ENCODE data around the gene NPIPB6.
"Not testable (repeated sequence)": the region's sequence is repeated elsewhere in the genome, so short reads cannot be mapped to it uniquely, and the experiment has no call there.

NPIPB6 gene

GRCh38 chr16:28335678-28336077 lies 27.6 kb downstream of the NPIPB6 start:
- not testable (repeated sequence) for H3K27me3 ChIP-seq (ENCODE audit: insufficient read depth, poor library complexity, severe bottlenecking); H3K27ac ChIP-seq (replicated peaks); H3K4me3 ChIP-seq (replicated peaks; ENCODE audit: insufficient read depth, low read length); DNase-seq (ENCODE audit: low read depth in 1 of 2, low spot score in 1 of 2)

GRCh38 chr16:28332632-28333031 lies 30.7 kb downstream of the NPIPB6 start:
- H3K27ac ChIP-seq (replicated peaks); H3K4me3 ChIP-seq (replicated peaks; ENCODE audit: insufficient read depth, low read length); DNase-seq (ENCODE audit: low read depth in 1 of 2, low spot score in 1 of 2); H3K27me3 ChIP-seq (ENCODE audit: insufficient read depth, poor library complexity, severe bottlenecking): not testable (repeated sequence)

DNA sequence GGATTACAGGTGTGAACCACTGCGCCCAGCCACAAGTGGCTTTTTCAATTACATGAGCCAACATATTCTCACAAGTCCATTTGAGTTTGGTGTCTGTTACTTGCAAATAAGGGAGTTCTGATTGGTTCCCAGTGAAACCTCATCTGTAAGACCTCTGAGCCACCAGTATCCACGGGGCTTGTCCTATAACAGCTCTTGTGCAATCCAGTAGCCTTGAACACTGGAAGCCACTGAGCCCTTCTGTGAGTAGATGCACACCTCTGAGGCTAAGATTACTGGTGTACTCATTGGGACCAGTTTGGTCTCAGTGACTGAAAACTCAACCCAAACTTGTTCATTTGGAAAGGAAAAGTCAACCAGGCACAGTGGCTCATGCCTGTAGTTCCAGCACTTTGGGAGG lies 32.3 kb downstream of the NPIPB6 start:
- not testable (repeated sequence) for H3K4me3 ChIP-seq (replicated peaks; ENCODE audit: insufficient read depth, low read length); H3K27ac ChIP-seq (replicated peaks); H3K27me3 ChIP-seq (ENCODE audit: insufficient read depth, poor library complexity, severe bottlenecking); DNase-seq (ENCODE audit: low read depth in 1 of 2, low spot score in 1 of 2)

DNA sequence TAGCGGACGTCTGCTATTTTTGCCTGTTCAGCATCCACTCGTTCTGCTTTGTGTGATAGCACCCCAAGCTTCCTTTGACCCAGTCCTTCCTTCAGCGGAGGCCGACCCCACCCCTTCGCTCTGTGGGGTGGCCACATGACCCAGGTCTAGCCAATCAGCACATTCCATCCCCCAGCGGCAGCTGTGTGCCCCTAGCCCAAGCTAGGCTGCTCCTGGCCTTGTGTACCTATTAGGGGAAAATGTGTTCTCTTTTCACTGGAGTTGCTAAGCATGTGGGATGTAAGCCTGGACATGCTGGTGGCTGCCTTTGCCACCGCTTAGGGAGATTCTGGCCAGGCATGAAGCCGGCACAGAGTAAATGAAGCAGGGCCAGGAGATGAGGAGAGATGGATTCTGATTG lies 33.1 kb downstream of the NPIPB6 start:
- H3K27me3 ChIP-seq (ENCODE audit: insufficient read depth, poor library complexity, severe bottlenecking); H3K27ac ChIP-seq (replicated peaks); H3K4me3 ChIP-seq (replicated peaks; ENCODE audit: insufficient read depth, low read length); DNase-seq (ENCODE audit: low read depth in 1 of 2, low spot score in 1 of 2): not testable (repeated sequence)

GRCh38 chr16:28326881-28327610 lies 36.3 kb downstream of the NPIPB6 start:
- Histone ChIP-seq H3K27me3 (ENCODE audit: insufficient read depth, poor library complexity, severe bottlenecking) (no peaks in the 10 kb centered on the region), H3K27ac (replicated peaks) (no peak overlapping the region), H3K4me3 (replicated peaks; ENCODE audit: insufficient read depth, low read length) (no peak overlapping the region)
- DNase-seq (ENCODE audit: low read depth in 1 of 2, low spot score in 1 of 2): peak; percentile 22 to 67
- TF ChIP-seq, protein P1, sequence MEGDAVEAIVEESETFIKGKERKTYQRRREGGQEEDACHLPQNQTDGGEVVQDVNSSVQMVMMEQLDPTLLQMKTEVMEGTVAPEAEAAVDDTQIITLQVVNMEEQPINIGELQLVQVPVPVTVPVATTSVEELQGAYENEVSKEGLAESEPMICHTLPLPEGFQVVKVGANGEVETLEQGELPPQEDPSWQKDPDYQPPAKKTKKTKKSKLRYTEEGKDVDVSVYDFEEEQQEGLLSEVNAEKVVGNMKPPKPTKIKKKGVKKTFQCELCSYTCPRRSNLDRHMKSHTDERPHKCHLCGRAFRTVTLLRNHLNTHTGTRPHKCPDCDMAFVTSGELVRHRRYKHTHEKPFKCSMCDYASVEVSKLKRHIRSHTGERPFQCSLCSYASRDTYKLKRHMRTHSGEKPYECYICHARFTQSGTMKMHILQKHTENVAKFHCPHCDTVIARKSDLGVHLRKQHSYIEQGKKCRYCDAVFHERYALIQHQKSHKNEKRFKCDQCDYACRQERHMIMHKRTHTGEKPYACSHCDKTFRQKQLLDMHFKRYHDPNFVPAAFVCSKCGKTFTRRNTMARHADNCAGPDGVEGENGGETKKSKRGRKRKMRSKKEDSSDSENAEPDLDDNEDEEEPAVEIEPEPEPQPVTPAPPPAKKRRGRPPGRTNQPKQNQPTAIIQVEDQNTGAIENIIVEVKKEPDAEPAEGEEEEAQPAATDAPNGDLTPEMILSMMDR (IDR thresholded peaks at IDR 0.05; ENCODE audit: insufficient read depth, low read length): peak; percentile 93
- TF ChIP-seq, protein P2, sequence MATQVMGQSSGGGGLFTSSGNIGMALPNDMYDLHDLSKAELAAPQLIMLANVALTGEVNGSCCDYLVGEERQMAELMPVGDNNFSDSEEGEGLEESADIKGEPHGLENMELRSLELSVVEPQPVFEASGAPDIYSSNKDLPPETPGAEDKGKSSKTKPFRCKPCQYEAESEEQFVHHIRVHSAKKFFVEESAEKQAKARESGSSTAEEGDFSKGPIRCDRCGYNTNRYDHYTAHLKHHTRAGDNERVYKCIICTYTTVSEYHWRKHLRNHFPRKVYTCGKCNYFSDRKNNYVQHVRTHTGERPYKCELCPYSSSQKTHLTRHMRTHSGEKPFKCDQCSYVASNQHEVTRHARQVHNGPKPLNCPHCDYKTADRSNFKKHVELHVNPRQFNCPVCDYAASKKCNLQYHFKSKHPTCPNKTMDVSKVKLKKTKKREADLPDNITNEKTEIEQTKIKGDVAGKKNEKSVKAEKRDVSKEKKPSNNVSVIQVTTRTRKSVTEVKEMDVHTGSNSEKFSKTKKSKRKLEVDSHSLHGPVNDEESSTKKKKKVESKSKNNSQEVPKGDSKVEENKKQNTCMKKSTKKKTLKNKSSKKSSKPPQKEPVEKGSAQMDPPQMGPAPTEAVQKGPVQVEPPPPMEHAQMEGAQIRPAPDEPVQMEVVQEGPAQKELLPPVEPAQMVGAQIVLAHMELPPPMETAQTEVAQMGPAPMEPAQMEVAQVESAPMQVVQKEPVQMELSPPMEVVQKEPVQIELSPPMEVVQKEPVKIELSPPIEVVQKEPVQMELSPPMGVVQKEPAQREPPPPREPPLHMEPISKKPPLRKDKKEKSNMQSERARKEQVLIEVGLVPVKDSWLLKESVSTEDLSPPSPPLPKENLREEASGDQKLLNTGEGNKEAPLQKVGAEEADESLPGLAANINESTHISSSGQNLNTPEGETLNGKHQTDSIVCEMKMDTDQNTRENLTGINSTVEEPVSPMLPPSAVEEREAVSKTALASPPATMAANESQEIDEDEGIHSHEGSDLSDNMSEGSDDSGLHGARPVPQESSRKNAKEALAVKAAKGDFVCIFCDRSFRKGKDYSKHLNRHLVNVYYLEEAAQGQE (IDR thresholded peaks at IDR 0.05; ENCODE audit: insufficient replicate concordance, low read depth): no peak

GRCh38 chr16:28324887-28325279 lies 38.4 kb downstream of the NPIPB6 start:
- Histone ChIP-seq H3K27me3 (ENCODE audit: insufficient read depth, poor library complexity, severe bottlenecking) (no peaks in the 10 kb centered on the region), H3K4me3 (replicated peaks; ENCODE audit: insufficient read depth, low read length) (no peak overlapping the region), H3K27ac (replicated peaks) (no peak overlapping the region)
- DNase-seq (ENCODE audit: low read depth in 1 of 2, low spot score in 1 of 2): no peak
- TF ChIP-seq SPI1 (IDR thresholded peaks at IDR 0.05; ENCODE audit: borderline replicate concordance, low read depth) (no peak), POLR2AphosphoS5 (IDR thresholded peaks at IDR 0.05; ENCODE audit: low read depth) (no peak), GABPA (IDR thresholded peaks at IDR 0.05; ENCODE audit: low read depth) (no peak)
- TF ChIP-seq, protein P1 (IDR thresholded peaks at IDR 0.05; ENCODE audit: insufficient read depth, low read length): no peak
- TF ChIP-seq, protein P2 (IDR thresholded peaks at IDR 0.05; ENCODE audit: insufficient replicate concordance, low read depth): no peak
